OCI-LY7 (cell line): ENCODE data around the gene ADAMTS7. TPM values are rescaled to one million over a fixed set of nuclear protein-coding genes. Genes with fewer than 3 reads are reported as not detected.

Source experiments
- BruUV-seq: library from RNA; stranded (reverse); fragments of 400-500 nt; replicated peaks from 2 replicates; lab custom pipeline; 2021; lab: Mats Ljungman, UMichigan
- CTCF ChIA-PET: fragments of 300-600 bp; sonication (Branson Sonifier 250); formaldehyde crosslinking; loops from one replicate; lab custom pipeline; 2022; ENCODE audit warnings: antibody characterized with exemption; ENCODE audit not compliant: unreplicated experiment; lab: Charles Lee
- POLR2A ChIA-PET: fragments of 300-600 bp; sonication (Branson Sonifier 250); formaldehyde crosslinking; loops from one replicate; lab custom pipeline; 2022; ENCODE audit warnings: antibody characterized with exemption; lab: Charles Lee
- DNase-seq: peaks from one replicate; pipeline ENCODE4 v3.0.0-alpha.2; 2015; ENCODE audit warnings: low spot score
- H2AFZ ChIP-seq: fragments of 200-600 bp; sonication (generic), shearing (Covaris generic); 2 replicates; pipeline ENCODE4 v1.6.1; 2014; ENCODE audit warnings: mild to moderate bottlenecking, antibody characterized with exemption, low read length, moderate library complexity
- H3K27ac ChIP-seq: fragments of 200-600 bp; sonication (generic); 2 replicates; pipeline ENCODE4 v1.5.1; 2014; ENCODE audit warnings: mixed run types, low read depth, mild to moderate bottlenecking, moderate library complexity, low read length, inconsistent platforms; ENCODE audit not compliant: poor library complexity, severe bottlenecking
- H3K36me3 ChIP-seq: fragments of 200-600 bp; sonication (generic); 2 replicates; pipeline ENCODE4 v1.6.1; 2014; ENCODE audit warnings: mild to moderate bottlenecking, antibody characterized with exemption, low read length, moderate library complexity, mixed read lengths; ENCODE audit not compliant: insufficient read depth
- H3K4me1 ChIP-seq: fragments of 200-600 bp; sonication (generic); 2 replicates; pipeline ENCODE4 v1.5.1; 2014; ENCODE audit warnings: mild to moderate bottlenecking, low read length; ENCODE audit not compliant: insufficient read depth, poor library complexity, severe bottlenecking
- H3K4me2 ChIP-seq: fragments of 200-600 bp; sonication (generic); 2 replicates; pipeline ENCODE4 v1.6.1; 2014; ENCODE audit warnings: mild to moderate bottlenecking, low read length
- H3K4me3 ChIP-seq: fragments of 200-600 bp; sonication (generic); 2 replicates; pipeline ENCODE4 v1.5.1; 2014; ENCODE audit warnings: mild to moderate bottlenecking, low read depth, low read length; ENCODE audit not compliant: poor library complexity, severe bottlenecking
- H3K79me2 ChIP-seq: fragments of 200-600 bp; sonication (generic); 2 replicates; pipeline ENCODE4 v1.6.1; 2016; ENCODE audit warnings: low read depth, mild to moderate bottlenecking, low read length, moderate library complexity, mixed read lengths; ENCODE audit not compliant: insufficient read depth
- H3K9me2 ChIP-seq: fragments of 200-600 bp; sonication (generic); 2 replicates; pipeline ENCODE4 v1.6.1; 2016; ENCODE audit warnings: mild to moderate bottlenecking, low read length, mixed read lengths; ENCODE audit not compliant: insufficient read depth
- H3K9me3 ChIP-seq: fragments of 200-600 bp; sonication (generic); 2 replicates; pipeline ENCODE4 v1.6.1; 2014; ENCODE audit warnings: mild to moderate bottlenecking, mixed run types, low read length, mixed read lengths
- H4K20me1 ChIP-seq: fragments of 200-600 bp; sonication (generic); 2 replicates; pipeline ENCODE4 v1.6.1; 2014; ENCODE audit warnings: mild to moderate bottlenecking, antibody characterized with exemption, low read length, moderate library complexity, mixed read lengths; ENCODE audit not compliant: insufficient read depth
- EZH2phosphoT487 ChIP-seq: fragments of 200-600 bp; sonication (generic); IDR thresholded peaks from 2 replicates; pipeline ENCODE4 v1.6.1; 2018; ENCODE audit warnings: low read depth, borderline replicate concordance, mild to moderate bottlenecking, mixed run types, antibody characterized with exemption, low read length, moderate library complexity, mixed read lengths
- intact Hi-C: fragments of 100-400 bp; cut with micrococcal nuclease; formaldehyde crosslinking; loops from one replicate; pipeline ENCODE4 v1.10.0; 2022; ENCODE audit not compliant: unreplicated experiment
- total RNA-seq, 2 experiments: library from RNA; depleted of rRNA in 1 of 2; stranded (reverse); fragments of >200 nt in 1 of 2; shearing (Covaris generic) in 1 of 2; gene quantifications; 2 replicates each; pipeline ENCODE4 v1.2.3, GENCODE V29; 2014 to 2022
- TF ChIP-seq, protein P1 (sequence below): fragments of 200-600 bp; sonication (generic); conservative IDR thresholded peaks from 2 replicates; pipeline ENCODE4 v1.5.1; 2014; ENCODE audit warnings: mild to moderate bottlenecking, antibody characterized with exemption, low read length, moderate library complexity, mixed read lengths

Gene ADAMTS7
- total RNA-seq, 2 experiments from 2014 or later: 0.08 to 0.19 TPM

DNA sequence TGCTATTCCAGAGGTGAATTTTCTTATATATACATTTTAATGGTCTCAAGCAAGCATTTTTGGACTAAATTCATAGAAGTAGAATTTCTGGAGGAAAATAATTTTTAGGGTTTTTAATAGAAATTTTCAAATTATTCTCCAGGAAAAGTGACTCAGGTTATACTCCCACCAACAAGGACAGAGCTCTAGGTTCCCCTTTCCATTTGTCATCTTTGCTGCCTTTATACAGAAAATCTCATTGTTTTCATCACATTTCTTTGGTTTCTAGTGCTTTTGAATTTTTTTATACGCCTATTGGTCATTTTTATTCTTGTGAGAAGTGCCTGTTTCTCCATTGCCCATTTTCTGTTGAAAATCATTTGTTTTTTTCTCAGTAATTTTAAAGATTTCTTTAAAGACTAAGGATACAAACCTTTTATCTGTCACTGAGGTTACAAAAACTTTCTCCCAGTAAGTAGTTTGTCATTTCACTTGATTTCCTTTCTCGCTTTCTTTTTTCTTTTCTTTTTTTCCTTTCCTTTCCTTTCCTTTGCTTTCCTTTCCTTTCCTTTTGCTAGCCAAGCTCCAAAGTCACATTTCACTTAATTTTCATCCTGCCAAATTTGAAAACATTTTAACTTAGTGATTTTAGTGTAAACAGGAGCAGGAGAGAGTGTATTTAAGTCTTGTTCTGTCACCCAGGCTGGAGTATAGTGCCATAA lies 93.2 kb downstream of the ADAMTS7 start:
- Histone ChIP-seq H3K4me3 (no peak overlapping the region), H3K27ac (no peak overlapping the region), H3K4me2 (no peak overlapping the region), H3K79me2 (no peaks in the 10 kb centered on the region), H4K20me1 (no peaks in the 10 kb centered on the region), H3K36me3 (no peaks in the 10 kb centered on the region), H3K9me3 (no peaks in the 10 kb centered on the region), H3K4me1 (peaks cover 2% of the 10 kb centered on the region), H3K9me2 (no peaks in the 10 kb centered on the region), H2AFZ (no peak overlapping the region)
- ChIA-PET CTCF (no interaction called here), POLR2A (no interaction called here)
- DNase-seq: no peak
- no peak for TF ChIP-seq EZH2phosphoT487
- TF ChIP-seq, protein P1, sequence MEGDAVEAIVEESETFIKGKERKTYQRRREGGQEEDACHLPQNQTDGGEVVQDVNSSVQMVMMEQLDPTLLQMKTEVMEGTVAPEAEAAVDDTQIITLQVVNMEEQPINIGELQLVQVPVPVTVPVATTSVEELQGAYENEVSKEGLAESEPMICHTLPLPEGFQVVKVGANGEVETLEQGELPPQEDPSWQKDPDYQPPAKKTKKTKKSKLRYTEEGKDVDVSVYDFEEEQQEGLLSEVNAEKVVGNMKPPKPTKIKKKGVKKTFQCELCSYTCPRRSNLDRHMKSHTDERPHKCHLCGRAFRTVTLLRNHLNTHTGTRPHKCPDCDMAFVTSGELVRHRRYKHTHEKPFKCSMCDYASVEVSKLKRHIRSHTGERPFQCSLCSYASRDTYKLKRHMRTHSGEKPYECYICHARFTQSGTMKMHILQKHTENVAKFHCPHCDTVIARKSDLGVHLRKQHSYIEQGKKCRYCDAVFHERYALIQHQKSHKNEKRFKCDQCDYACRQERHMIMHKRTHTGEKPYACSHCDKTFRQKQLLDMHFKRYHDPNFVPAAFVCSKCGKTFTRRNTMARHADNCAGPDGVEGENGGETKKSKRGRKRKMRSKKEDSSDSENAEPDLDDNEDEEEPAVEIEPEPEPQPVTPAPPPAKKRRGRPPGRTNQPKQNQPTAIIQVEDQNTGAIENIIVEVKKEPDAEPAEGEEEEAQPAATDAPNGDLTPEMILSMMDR: no peak
- intact Hi-C loops: no loop called here
- BruUV-seq: no TSS peak

DNA sequence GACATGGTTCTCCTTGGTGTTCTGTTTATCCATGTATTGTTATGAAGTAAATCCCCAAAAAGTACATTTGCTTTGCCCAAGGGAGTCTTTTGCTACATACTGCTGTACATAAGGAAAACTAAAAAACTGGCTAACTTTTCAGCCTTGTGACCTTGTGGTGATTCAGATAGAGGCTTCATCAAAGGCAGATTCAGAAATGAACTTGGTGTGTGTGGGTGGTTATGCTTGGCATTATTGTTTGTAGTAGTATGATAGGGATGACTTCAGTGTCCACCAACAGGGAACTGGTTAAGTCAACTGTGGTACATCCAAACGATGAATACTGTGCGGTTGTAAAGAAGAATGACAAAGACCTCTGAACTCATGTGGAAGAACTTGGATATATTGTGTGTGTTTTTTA lies 94.6 kb downstream of the ADAMTS7 start:
- Histone ChIP-seq H3K36me3 (no peaks in the 10 kb centered on the region), H3K79me2 (no peaks in the 10 kb centered on the region), H3K9me2 (no peaks in the 10 kb centered on the region), H3K9me3 (no peaks in the 10 kb centered on the region), H3K4me1 (peaks cover 5% of the 10 kb centered on the region), H4K20me1 (no peaks in the 10 kb centered on the region), H3K4me3 (no peak overlapping the region), H2AFZ (no peak overlapping the region), H3K4me2 (no peak overlapping the region), H3K27ac (no peak overlapping the region)
- ChIA-PET POLR2A (no interaction called here), CTCF (no interaction called here)
- no peak for TF ChIP-seq EZH2phosphoT487
- TF ChIP-seq, protein P1: no peak
- intact Hi-C loops: no loop called here
- no TSS peak for BruUV-seq
- no peak for DNase-seq

DNA sequence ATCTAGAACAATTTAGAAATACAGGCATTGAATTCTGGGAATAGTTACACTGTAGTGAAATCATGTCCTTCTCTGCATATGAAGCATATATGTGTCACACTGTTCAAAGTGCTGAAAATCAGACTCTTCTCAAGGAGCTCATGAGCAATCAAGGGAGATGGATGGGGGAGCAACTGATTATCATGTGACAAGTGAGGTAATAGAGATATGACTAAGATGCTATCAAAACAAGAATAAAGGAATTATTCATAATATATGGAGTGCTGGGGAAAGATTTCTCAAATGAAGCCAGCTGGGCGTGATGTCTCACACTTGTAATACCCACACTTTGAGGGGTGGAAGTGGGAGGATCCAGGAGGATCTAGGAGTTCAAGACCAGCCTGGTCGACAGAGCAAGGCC lies 95.3 kb downstream of the ADAMTS7 start:
- POLR2A ChIA-PET: interaction anchor here (0.5 kb wide), 1 partner anchor 119 kb away, joined by 9 read pairs; no protein-coding TSS in a partner anchor
- Histone ChIP-seq H3K79me2 (no peaks in the 10 kb centered on the region), H3K9me3 (no peaks in the 10 kb centered on the region), H3K4me3 (no peak overlapping the region), H3K36me3 (no peaks in the 10 kb centered on the region), H3K4me1 (peaks cover 5% of the 10 kb centered on the region), H3K4me2 (no peak overlapping the region), H3K27ac (no peak overlapping the region), H3K9me2 (no peaks in the 10 kb centered on the region), H2AFZ (no peak overlapping the region), H4K20me1 (no peaks in the 10 kb centered on the region)
- BruUV-seq: no TSS peak
- CTCF ChIA-PET: no interaction called here
- TF ChIP-seq, protein P1: no peak
- TF ChIP-seq EZH2phosphoT487: no peak
- intact Hi-C loops: no loop called here
- no peak for DNase-seq
